Osteocyte (in vitro differentiated cells): ENCODE data around the gene ICOS. TPM values are rescaled to one million over a fixed set of nuclear protein-coding genes. Genes with fewer than 3 reads are reported as not detected.

ENCODE experiments used
- DNase-seq: peaks from one replicate; pipeline ENCODE4 v3.0.0; 2021; ENCODE audit warnings: mixed read lengths; ENCODE audit not compliant: unreplicated experiment; ENCODE audit errors: extremely low spot score
- H3K27ac Mint-ChIP-seq: one replicate; pipeline ENCODE4 v1.8.0; 2021; ENCODE audit warnings: mild to moderate bottlenecking, mixed read lengths; ENCODE audit not compliant: unreplicated experiment
- H3K27me3 Mint-ChIP-seq: one replicate; pipeline ENCODE4 v1.8.0; 2021; ENCODE audit warnings: mixed read lengths; ENCODE audit not compliant: unreplicated experiment
- H3K36me3 Mint-ChIP-seq: one replicate; pipeline ENCODE4 v1.8.0; 2021; ENCODE audit warnings: mixed read lengths; ENCODE audit not compliant: unreplicated experiment
- H3K4me1 Mint-ChIP-seq: one replicate; pipeline ENCODE4 v1.8.0; 2021; ENCODE audit warnings: mixed read lengths; ENCODE audit not compliant: unreplicated experiment
- H3K4me3 Mint-ChIP-seq: one replicate; pipeline ENCODE4 v1.8.0; 2021; ENCODE audit warnings: mild to moderate bottlenecking, moderate library complexity, mixed read lengths; ENCODE audit not compliant: unreplicated experiment
- H3K9me3 Mint-ChIP-seq: one replicate; pipeline ENCODE4 v1.8.0; 2021; ENCODE audit warnings: mixed read lengths; ENCODE audit not compliant: unreplicated experiment
- total RNA-seq: library from RNA; stranded (reverse); gene quantifications from 2 replicates; pipeline ENCODE4 v1.2.1, GENCODE V29; 2021
- TF ChIP-seq, protein P1 (sequence below): fragments of 200-600 bp; sonication (generic); IDR thresholded peaks from 2 replicates; pipeline ENCODE4 v1.5.0; 2021; ENCODE audit warnings: antibody characterized with exemption, mild to moderate bottlenecking, moderate library complexity

The ICOS gene
- total RNA-seq, 1 donor from 2014 or later: not detected

- Mint-ChIP-seq H3K4me3 (no peak overlapping the region), H3K27ac (no peak overlapping the region), H3K9me3 (peaks cover 9% of the 10 kb centered on the region), H3K27me3 (peaks cover 12% of the 10 kb centered on the region), H3K4me1 (no peaks in the 10 kb centered on the region), H3K36me3 (no peaks in the 10 kb centered on the region)
- TF ChIP-seq, protein P1, sequence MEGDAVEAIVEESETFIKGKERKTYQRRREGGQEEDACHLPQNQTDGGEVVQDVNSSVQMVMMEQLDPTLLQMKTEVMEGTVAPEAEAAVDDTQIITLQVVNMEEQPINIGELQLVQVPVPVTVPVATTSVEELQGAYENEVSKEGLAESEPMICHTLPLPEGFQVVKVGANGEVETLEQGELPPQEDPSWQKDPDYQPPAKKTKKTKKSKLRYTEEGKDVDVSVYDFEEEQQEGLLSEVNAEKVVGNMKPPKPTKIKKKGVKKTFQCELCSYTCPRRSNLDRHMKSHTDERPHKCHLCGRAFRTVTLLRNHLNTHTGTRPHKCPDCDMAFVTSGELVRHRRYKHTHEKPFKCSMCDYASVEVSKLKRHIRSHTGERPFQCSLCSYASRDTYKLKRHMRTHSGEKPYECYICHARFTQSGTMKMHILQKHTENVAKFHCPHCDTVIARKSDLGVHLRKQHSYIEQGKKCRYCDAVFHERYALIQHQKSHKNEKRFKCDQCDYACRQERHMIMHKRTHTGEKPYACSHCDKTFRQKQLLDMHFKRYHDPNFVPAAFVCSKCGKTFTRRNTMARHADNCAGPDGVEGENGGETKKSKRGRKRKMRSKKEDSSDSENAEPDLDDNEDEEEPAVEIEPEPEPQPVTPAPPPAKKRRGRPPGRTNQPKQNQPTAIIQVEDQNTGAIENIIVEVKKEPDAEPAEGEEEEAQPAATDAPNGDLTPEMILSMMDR: no peak
- DNase-seq: no peak
These were observed 39.0 kb upstream of the ICOS start for GRCh38 chr2:203897544-203897943.

- H3K4me1 Mint-ChIP-seq: no peaks in the 10 kb centered on the region
- TF ChIP-seq, protein P1: no peak
- no peak overlapping the region for H3K27ac Mint-ChIP-seq
- H3K27me3 Mint-ChIP-seq: peaks cover 12% of the 10 kb centered on the region
- no peaks in the 10 kb centered on the region for H3K36me3 Mint-ChIP-seq
- H3K4me3 Mint-ChIP-seq: no peak overlapping the region
- H3K9me3 Mint-ChIP-seq: peaks cover 10% of the 10 kb centered on the region
- no peak for DNase-seq
These were observed 37.9 kb upstream of the ICOS start for GRCh38 chr2:203898657-203899056.

- Mint-ChIP-seq H3K27ac (no peak overlapping the region), H3K36me3 (no peaks in the 10 kb centered on the region), H3K4me1 (no peaks in the 10 kb centered on the region), H3K9me3 (peaks cover 10% of the 10 kb centered on the region), H3K4me3 (no peak overlapping the region), H3K27me3 (peaks cover 12% of the 10 kb centered on the region)
- DNase-seq: no peak
- TF ChIP-seq, protein P1: no peak
These were observed 36.3 kb upstream of the ICOS start for GRCh38 chr2:203900253-203900652.

DNA sequence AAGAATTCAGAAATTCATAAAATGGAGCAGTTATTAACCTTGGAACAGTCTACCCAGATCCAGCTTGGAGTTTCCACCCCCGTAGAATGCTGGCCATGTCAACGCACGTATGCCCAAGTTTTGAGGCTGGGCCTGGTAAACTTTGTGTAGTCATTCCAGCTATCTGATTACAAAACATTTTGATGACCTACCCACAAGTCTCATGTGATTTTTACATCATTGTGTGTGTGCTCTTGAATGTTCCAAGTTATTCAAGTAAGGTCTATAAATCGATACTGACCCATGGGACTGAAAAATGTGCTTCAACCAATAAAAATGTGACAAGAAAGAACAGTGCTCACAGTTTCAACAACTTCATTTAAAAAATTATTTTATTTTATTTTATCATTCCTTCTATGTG is 32.5 kb upstream of the ICOS start:
- DNase-seq: no peak
- H3K27ac Mint-ChIP-seq: no peak overlapping the region
- H3K36me3 Mint-ChIP-seq: no peaks in the 10 kb centered on the region
- peaks cover 10% of the 10 kb centered on the region for H3K9me3 Mint-ChIP-seq
- H3K4me3 Mint-ChIP-seq: no peak overlapping the region
- peaks cover 2% of the 10 kb centered on the region for H3K4me1 Mint-ChIP-seq
- no peaks in the 10 kb centered on the region for H3K27me3 Mint-ChIP-seq
- TF ChIP-seq, protein P1: no peak

DNA sequence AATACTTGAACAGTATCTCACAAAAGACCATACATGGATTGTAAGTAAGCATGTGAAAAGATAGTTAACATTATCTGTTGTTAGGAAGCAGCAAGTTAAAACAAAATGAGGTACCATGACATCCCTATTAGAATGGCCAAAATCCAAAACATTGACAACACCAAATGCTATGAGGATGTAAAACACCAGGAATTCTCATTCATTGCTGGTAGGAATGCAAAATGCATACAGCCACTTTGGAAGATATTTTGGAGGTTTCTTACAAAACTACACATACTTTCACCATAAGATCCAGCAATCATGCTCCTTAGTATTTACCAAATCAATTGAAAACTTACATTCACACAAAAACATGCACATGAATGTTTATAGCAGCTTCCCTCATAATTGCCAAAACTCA is 30.9 kb upstream of the ICOS start:
- H3K27me3 Mint-ChIP-seq: no peaks in the 10 kb centered on the region
- H3K4me3 Mint-ChIP-seq: no peak overlapping the region
- TF ChIP-seq, protein P1: no peak
- no peak overlapping the region for H3K27ac Mint-ChIP-seq
- H3K4me1 Mint-ChIP-seq: peaks cover 13% of the 10 kb centered on the region
- H3K9me3 Mint-ChIP-seq: peaks cover 10% of the 10 kb centered on the region
- DNase-seq: no peak
- H3K36me3 Mint-ChIP-seq: no peaks in the 10 kb centered on the region
